Caco-2 (cell line): ENCODE data around the gene MRPL12. TPM values are rescaled to one million over a fixed set of nuclear protein-coding genes. Genes with fewer than 3 reads are reported as not detected.

Experiments
- BruUV-seq: library from RNA; stranded (reverse); fragments of 400-500 nt; replicated peaks from 2 replicates; lab custom pipeline; 2021; lab: Mats Ljungman, UMichigan
- CTCF ChIA-PET: fragments of 300-600 bp; sonication (Branson Sonifier 250); formaldehyde crosslinking; loops from one replicate; lab custom pipeline; 2022; ENCODE audit warnings: antibody characterized with exemption; lab: Charles Lee
- POLR2A ChIA-PET: fragments of 300-600 bp; sonication (Branson Sonifier 250); formaldehyde crosslinking; loops from one replicate; lab custom pipeline; 2022; ENCODE audit warnings: antibody characterized with exemption; lab: Charles Lee
- DNase-seq, 2 experiments: peaks; one replicate each; pipeline versions ENCODE4 v3.0.0 to v3.0.0-alpha.2; 2020 to 2022
- H3K27me3 ChIP-seq: replicated peaks from 2 replicates; pipeline ENCODE4 v1.6.0; 2011; ENCODE audit warnings: low read length; ENCODE audit not compliant: control insufficient read depth, insufficient read depth
- H3K36me3 ChIP-seq: 2 replicates; pipeline ENCODE4 v1.5.1; 2011; ENCODE audit warnings: low read length; ENCODE audit not compliant: control insufficient read depth, insufficient read depth
- H3K4me1 ChIP-seq: fragments of 250-450 bp; sonication (Bioruptor Pico); 2 replicates; pipeline ENCODE4 v1.5.1; 2020; ENCODE audit warnings: mild to moderate bottlenecking
- H3K4me3 ChIP-seq: 2 replicates; pipeline ENCODE4 v1.5.1; 2011; ENCODE audit warnings: low read depth, mild to moderate bottlenecking, control low read depth, low read length
- H3K9me3 ChIP-seq: fragments of 250-450 bp; sonication (Bioruptor Pico); 2 replicates; pipeline ENCODE4 v1.5.1; 2020; ENCODE audit warnings: mild to moderate bottlenecking, moderate library complexity
- H3K27ac Mint-ChIP-seq: one replicate; pipeline ENCODE4 v1.8.0; 2022; ENCODE audit warnings: mixed read lengths; ENCODE audit not compliant: unreplicated experiment
- H3K27me3 Mint-ChIP-seq: one replicate; pipeline ENCODE4 v1.8.0; 2022; ENCODE audit warnings: mixed read lengths; ENCODE audit not compliant: insufficient read depth, unreplicated experiment
- H3K36me3 Mint-ChIP-seq: one replicate; pipeline ENCODE4 v1.8.0; 2022; ENCODE audit warnings: mild to moderate bottlenecking, mixed read lengths; ENCODE audit not compliant: insufficient read depth, unreplicated experiment
- H3K4me1 Mint-ChIP-seq: one replicate; pipeline ENCODE4 v1.8.0; 2022; ENCODE audit warnings: low read depth, mixed read lengths; ENCODE audit not compliant: unreplicated experiment
- H3K4me3 Mint-ChIP-seq: one replicate; pipeline ENCODE4 v1.8.0; 2022; ENCODE audit warnings: mild to moderate bottlenecking, moderate library complexity, mixed read lengths; ENCODE audit not compliant: unreplicated experiment
- H3K9me3 Mint-ChIP-seq: one replicate; pipeline ENCODE4 v1.8.0; 2022; ENCODE audit warnings: mixed read lengths; ENCODE audit not compliant: unreplicated experiment
- intact Hi-C: fragments of 100-400 bp; cut with micrococcal nuclease; formaldehyde crosslinking; loops from one replicate; pipeline ENCODE4 v1.10.0; 2022; ENCODE audit not compliant: unreplicated experiment
- total RNA-seq: library from RNA; stranded (reverse); gene quantifications from 2 replicates; pipeline ENCODE4 v1.2.3, GENCODE V29; 2022
- TF ChIP-seq, protein P1 (sequence below), 2 experiments: fragments of 200-600 bp in 1 of 2; IDR thresholded peaks; 1 replicate in 1 of 2; 2 replicates in 1 of 2; pipeline versions ENCODE4 v1.5.1 to v1.8.0; 2011 to 2022; ENCODE audit warnings: antibody characterized with exemption in 1 of 2, control low read depth in 1 of 2, inconsistent platforms in 1 of 2, low read depth in 1 of 2, low read length in 1 of 2, mild to moderate bottlenecking in 1 of 2, moderate library complexity in 1 of 2; ENCODE audit not compliant: insufficient read depth in 1 of 2, severe bottlenecking in 1 of 2, unreplicated experiment in 1 of 2

MRPL12 gene
- total RNA-seq, 1 experiment from 2014 or later: 164 TPM

DNA sequence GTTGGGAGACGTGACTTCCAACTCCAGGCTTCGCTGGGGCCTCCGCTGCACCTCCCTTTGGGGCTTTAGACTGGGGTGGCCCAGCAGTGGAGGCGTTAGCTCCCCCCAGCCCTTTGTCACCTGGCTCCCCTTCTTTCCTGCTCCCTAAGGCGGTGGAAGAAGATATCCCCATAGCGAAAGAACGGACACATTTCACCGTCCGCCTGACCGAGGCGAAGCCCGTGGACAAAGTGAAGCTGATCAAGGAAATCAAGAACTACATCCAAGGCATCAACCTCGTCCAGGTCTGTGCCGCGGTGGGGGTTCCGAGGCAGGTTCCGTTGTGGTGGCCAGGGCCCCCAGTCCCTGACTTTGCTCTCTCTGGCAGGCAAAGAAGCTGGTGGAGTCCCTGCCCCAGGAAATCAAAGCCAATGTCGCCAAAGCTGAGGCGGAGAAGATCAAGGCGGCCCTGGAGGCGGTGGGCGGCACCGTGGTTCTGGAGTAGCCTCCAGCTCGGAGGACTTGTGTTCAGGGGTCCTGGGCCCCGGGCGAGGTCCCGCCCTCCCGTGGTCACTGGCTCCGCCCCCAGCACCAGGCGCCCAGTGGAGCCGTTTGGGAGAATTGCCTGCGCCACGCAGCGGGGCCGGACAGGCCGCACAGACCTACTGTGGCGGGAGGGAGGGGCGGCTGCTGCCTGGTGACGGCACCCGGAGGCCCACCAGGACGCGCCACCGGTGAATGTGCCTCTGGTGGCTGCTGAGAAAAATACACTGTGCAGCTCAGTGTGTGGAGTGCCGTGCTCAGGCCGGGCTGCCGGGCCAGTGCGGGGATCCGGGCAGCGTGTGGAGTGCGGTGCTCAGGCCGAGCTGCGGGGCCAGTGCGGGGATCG lies 3.8 kb downstream of the MRPL12 start:
- H3K36me3 ChIP-seq: peaks cover 7% of the 10 kb centered on the region
- ChIA-PET CTCF (no interaction called here), POLR2A (interaction anchor here (1.0 kb wide), 1 partner anchor 24 kb away, joined by 5 read pairs; the partner anchor contains the start of gene ARL16)
- H3K9me3 ChIP-seq: no peaks in the 10 kb centered on the region
- BruUV-seq: TSS peak; percentile 19
- H3K4me3 Mint-ChIP-seq: no peak overlapping the region
- H3K27ac Mint-ChIP-seq: no peak overlapping the region
- DNase-seq: no peak
- peaks cover 30% of the 10 kb centered on the region for H3K4me1 ChIP-seq
- H3K27me3 ChIP-seq: no peaks in the 10 kb centered on the region
- no peaks in the 10 kb centered on the region for H3K9me3 Mint-ChIP-seq
- TF ChIP-seq, protein P1, sequence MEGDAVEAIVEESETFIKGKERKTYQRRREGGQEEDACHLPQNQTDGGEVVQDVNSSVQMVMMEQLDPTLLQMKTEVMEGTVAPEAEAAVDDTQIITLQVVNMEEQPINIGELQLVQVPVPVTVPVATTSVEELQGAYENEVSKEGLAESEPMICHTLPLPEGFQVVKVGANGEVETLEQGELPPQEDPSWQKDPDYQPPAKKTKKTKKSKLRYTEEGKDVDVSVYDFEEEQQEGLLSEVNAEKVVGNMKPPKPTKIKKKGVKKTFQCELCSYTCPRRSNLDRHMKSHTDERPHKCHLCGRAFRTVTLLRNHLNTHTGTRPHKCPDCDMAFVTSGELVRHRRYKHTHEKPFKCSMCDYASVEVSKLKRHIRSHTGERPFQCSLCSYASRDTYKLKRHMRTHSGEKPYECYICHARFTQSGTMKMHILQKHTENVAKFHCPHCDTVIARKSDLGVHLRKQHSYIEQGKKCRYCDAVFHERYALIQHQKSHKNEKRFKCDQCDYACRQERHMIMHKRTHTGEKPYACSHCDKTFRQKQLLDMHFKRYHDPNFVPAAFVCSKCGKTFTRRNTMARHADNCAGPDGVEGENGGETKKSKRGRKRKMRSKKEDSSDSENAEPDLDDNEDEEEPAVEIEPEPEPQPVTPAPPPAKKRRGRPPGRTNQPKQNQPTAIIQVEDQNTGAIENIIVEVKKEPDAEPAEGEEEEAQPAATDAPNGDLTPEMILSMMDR (IDR thresholded peaks at IDR 0.05; ENCODE audit: insufficient read depth in 1 of 2, low read depth in 1 of 2, low read length in 1 of 2, severe bottlenecking in 1 of 2, unreplicated experiment in 1 of 2): peak in 1 of 2 experiments; percentile 23
- H3K27me3 Mint-ChIP-seq: no peaks in the 10 kb centered on the region
- peaks cover 94% of the 10 kb centered on the region for H3K36me3 Mint-ChIP-seq
- H3K4me3 ChIP-seq: no peak overlapping the region
- intact Hi-C loops: no loop called here
- peaks cover 17% of the 10 kb centered on the region for H3K4me1 Mint-ChIP-seq

- Histone ChIP-seq H3K4me3 (no peak overlapping the region), H3K36me3 (peaks cover 4% of the 10 kb centered on the region), H3K27me3 (no peaks in the 10 kb centered on the region), H3K4me1 (peaks cover 27% of the 10 kb centered on the region), H3K9me3 (no peaks in the 10 kb centered on the region)
- ChIA-PET POLR2A (interaction anchor here (0.9 to 1.0 kb wide), 2 partner anchors 24 to 25 kb away, joined by 3 to 5 read pairs; partner anchors contain the start of genes ARL16 and HGS), CTCF (no interaction called here)
- no peaks in the 10 kb centered on the region for H3K27me3 Mint-ChIP-seq
- peaks cover 94% of the 10 kb centered on the region for H3K36me3 Mint-ChIP-seq
- BruUV-seq: no TSS peak
- no peaks in the 10 kb centered on the region for H3K9me3 Mint-ChIP-seq
- DNase-seq: no peak
- H3K4me3 Mint-ChIP-seq: no peak overlapping the region
- H3K27ac Mint-ChIP-seq: peak overlapping the region; percentile 53
- TF ChIP-seq, protein P1 (IDR thresholded peaks at IDR 0.05; ENCODE audit: insufficient read depth in 1 of 2, low read depth in 1 of 2, low read length in 1 of 2, severe bottlenecking in 1 of 2, unreplicated experiment in 1 of 2): no peak
- peaks cover 9% of the 10 kb centered on the region for H3K4me1 Mint-ChIP-seq
- intact Hi-C loops: no loop called here
These were observed 4.8 kb downstream of the MRPL12 start for GRCh38 chr17:81707725-81708646.

- peaks cover 4% of the 10 kb centered on the region for H3K36me3 ChIP-seq
- no TSS peak for BruUV-seq
- Mint-ChIP-seq H3K36me3 (peaks cover 94% of the 10 kb centered on the region), H3K4me1 (peaks cover 9% of the 10 kb centered on the region), H3K27ac (peak overlapping the region; percentile 53), H3K27me3 (no peaks in the 10 kb centered on the region), H3K4me3 (no peak overlapping the region), H3K9me3 (no peaks in the 10 kb centered on the region)
- no peak overlapping the region for H3K4me3 ChIP-seq
- H3K9me3 ChIP-seq: no peaks in the 10 kb centered on the region
- no peaks in the 10 kb centered on the region for H3K27me3 ChIP-seq
- intact Hi-C loops: no loop called here
- no peak for DNase-seq
- peaks cover 34% of the 10 kb centered on the region for H3K4me1 ChIP-seq
- POLR2A ChIA-PET: interaction anchor here (0.9 kb wide), 1 partner anchor 25 kb away, joined by 3 read pairs; the partner anchor contains the start of genes ARL16 and HGS
- CTCF ChIA-PET: no interaction called here
- TF ChIP-seq, protein P1 (IDR thresholded peaks at IDR 0.05; ENCODE audit: insufficient read depth in 1 of 2, low read depth in 1 of 2, low read length in 1 of 2, severe bottlenecking in 1 of 2, unreplicated experiment in 1 of 2): no peak
These were observed 5.6 kb downstream of the MRPL12 start for GRCh38 chr17:81708739-81709185.
